HCT116 (cell line): ENCODE data around the gene SLC25A25.
"Not testable (repeated sequence)": the region's sequence is repeated elsewhere in the genome, so short reads cannot be mapped to it uniquely, and the experiment has no call there.

Experiments used
- TF ChIP-seq, protein P1 (sequence below), 3 experiments: fragments of 200-600 bp in 1 of 3; sonication (generic) in 1 of 3; IDR thresholded peaks in 2 of 3; conservative IDR thresholded peaks in 1 of 3; 2 replicates each; pipeline ENCODE4 v1.5.1; 2012 to 2017; ENCODE audit warnings: low read depth in 2 of 3, low read length in 2 of 3, antibody characterized with exemption in 1 of 3, borderline replicate concordance in 1 of 3, control low read depth in 1 of 3, mild to moderate bottlenecking in 1 of 3, mixed read lengths in 1 of 3, mixed run types in 1 of 3, moderate library complexity in 1 of 3; ENCODE audit not compliant: insufficient read depth in 1 of 3
- TF ChIP-seq, protein P2 (sequence below): IDR thresholded peaks from 2 replicates; pipeline ENCODE4 v1.6.1; 2012

DNA sequence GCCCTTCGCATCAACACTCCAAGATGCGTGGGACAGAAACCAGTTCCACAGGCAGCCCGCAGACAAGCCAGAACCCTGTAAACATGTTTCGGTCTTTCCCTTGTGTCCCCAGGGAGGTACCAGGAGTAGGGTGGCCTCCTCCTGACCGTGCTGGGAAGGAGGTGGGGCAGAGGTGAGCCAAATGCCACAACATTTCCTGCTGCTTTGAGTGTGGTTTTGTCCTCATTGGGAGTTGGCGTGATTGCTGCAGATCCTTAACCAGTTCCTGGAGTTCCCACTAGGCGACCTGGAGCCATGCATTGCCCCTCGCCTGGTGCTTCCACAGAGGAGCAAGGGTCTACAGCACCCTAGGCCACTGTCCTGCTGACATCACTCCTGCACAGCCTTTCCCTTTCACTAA, 67.5 kb downstream of the SLC25A25 start:
- TF ChIP-seq, protein P1, sequence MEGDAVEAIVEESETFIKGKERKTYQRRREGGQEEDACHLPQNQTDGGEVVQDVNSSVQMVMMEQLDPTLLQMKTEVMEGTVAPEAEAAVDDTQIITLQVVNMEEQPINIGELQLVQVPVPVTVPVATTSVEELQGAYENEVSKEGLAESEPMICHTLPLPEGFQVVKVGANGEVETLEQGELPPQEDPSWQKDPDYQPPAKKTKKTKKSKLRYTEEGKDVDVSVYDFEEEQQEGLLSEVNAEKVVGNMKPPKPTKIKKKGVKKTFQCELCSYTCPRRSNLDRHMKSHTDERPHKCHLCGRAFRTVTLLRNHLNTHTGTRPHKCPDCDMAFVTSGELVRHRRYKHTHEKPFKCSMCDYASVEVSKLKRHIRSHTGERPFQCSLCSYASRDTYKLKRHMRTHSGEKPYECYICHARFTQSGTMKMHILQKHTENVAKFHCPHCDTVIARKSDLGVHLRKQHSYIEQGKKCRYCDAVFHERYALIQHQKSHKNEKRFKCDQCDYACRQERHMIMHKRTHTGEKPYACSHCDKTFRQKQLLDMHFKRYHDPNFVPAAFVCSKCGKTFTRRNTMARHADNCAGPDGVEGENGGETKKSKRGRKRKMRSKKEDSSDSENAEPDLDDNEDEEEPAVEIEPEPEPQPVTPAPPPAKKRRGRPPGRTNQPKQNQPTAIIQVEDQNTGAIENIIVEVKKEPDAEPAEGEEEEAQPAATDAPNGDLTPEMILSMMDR (IDR thresholded peaks at IDR 0.05 in 2 of 3, conservative IDR thresholded peaks at IDR 0.05 in 1 of 3; ENCODE audit: borderline replicate concordance in 1 of 3, insufficient read depth in 1 of 3, low read depth in 2 of 3, low read length in 2 of 3): not testable (repeated sequence)
- TF ChIP-seq, protein P2, sequence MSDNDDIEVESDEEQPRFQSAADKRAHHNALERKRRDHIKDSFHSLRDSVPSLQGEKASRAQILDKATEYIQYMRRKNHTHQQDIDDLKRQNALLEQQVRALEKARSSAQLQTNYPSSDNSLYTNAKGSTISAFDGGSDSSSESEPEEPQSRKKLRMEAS: not testable (repeated sequence)
